Thyroid gland (tissue), 4 donors: ENCODE data around the gene MOGAT1.
A peak's percentile ranks its signal among the peaks of the same experiment; 100 is the strongest.

Source experiments
- CTCF ChIP-seq, 6 experiments: fragments of 200-600 bp in 3 of 6; fragments of 450-650 bp in 3 of 6; sonication (generic) in 3 of 6; IDR thresholded peaks; one replicate each; pipeline ENCODE4 v1.5.1; 2016 to 2019; ENCODE audit warnings: antibody characterized with exemption in 6 of 6, mild to moderate bottlenecking in 2 of 6, inconsistent platforms in 1 of 6, moderate library complexity in 1 of 6
- POLR2A ChIP-seq, 2 donors: fragments of 450-650 bp; IDR thresholded peaks; one replicate each; pipeline ENCODE4 v1.6.1; 2017; ENCODE audit warnings: antibody characterized with exemption in 2 of 2, mild to moderate bottlenecking in 2 of 2, moderate library complexity in 1 of 2

- TF ChIP-seq CTCF (IDR thresholded peaks at IDR 0.05) (peak; percentile 85 to 97 (median 90)), POLR2A (IDR thresholded peaks at IDR 0.05) (no peak)
Measured at GRCh38 chr2:222708274-222708710, 36.8 kb downstream of the MOGAT1 start.
